ENCODE measurements around the gene NUP88.
A peak's percentile ranks its signal among the peaks of the same experiment; 100 is the strongest.

NUP88 gene

DNA sequence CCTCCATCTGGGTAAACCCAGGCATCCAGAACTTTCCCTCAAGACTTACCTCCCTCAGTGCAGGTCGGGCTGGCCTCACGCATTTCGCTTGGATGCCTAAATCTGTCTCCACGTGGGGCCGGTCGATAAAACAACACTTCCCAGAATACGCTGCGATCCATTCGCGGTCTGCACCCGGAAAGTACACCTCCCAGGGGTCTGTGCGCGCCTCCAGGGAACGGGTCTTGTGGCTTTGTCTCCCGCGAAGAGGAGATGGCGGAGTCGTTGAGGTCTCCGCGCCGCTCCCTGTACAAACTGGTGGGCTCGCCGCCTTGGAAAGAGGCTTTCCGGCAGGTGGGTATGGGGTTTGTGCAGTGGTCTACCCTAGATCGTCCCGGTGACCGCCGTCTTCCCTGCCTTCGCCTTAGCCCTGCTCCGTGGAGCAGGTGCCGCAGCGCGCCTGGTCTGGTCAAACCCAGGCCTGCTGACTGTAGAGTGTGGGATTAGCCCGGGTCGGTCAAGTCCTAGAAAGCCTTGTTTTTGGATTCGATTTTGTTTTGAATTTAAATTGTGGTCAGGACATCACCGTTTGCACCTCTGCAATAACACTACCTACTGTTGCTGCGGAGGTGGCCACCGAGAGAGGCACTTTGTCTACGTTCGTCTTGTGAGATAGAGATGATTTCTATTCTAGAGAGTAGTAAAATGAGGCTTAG lies 644 bp upstream of the NUP88 start, which contains the start of gene RPAIN:
Gene RPAIN, plus strand, starts transcription at position 224 of the 695 bp plus-strand sequence. Its CDS starts 29 bp downstream, at position 253.
- peak; percentile 79 for DNase-seq (ENCODE audit: low read depth)

DNA sequence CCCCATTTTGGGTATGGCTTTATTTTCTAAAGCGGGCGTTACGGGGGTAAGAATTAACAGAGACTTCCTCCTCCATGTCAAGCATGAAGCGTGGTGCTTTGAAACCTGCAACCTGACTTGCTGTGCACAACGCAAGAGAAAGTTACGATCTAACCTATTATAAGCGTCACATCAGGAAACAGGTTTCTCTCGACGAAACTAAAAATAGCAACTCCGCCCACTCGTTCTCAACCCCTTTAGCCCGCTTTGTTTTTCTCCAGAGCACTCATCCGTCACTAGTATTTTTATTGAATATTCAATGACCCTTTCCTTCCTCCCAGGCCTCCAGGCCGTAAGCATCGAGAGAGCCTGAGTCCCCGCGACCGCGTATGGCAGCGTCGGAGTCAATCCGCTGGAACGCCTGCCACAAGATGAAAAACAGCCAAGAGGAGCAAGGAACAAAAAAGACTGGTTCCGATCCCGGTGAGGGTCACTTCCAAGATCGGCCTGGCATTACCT lies 555 bp downstream of the NUP88 start:
- peak; percentile 61 for DNase-seq (ENCODE audit: low read depth)

GRCh38 chr17:5416901-5417300 lies 2.6 kb downstream of the NUP88 start:
- DNase-seq (ENCODE audit: low read depth) = no peak

GRCh38 chr17:5413682-5414081 lies 5.8 kb downstream of the NUP88 start:
- DNase-seq (ENCODE audit: low read depth) = no peak

GRCh38 chr17:5410594-5411272 lies 8.7 kb downstream of the NUP88 start:
- DNase-seq (ENCODE audit: low read depth) = no peak

DNA sequence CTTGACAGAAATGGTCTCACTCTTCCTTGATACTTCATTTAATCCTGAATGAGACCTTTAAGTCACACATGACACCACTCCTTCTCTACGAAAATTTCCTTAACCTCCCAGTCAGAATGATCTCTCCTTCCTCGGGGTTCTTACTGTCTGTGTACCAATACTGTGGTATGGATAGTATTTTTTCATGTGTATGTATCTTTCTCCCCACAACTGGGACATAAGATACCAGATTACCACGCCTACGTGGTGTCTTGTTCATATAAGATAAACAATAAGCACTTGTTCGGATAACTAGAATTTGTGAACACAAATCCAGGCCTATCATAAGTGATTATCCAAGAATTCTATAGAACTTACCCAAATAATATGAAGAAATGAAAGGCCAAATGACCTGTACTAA lies 11.3 kb downstream of the NUP88 start:
- DNase-seq (ENCODE audit: low read depth) = no peak

GRCh38 chr17:5405400-5405799 lies 14.1 kb downstream of the NUP88 start:
- DNase-seq (ENCODE audit: low read depth) = no peak

DNA sequence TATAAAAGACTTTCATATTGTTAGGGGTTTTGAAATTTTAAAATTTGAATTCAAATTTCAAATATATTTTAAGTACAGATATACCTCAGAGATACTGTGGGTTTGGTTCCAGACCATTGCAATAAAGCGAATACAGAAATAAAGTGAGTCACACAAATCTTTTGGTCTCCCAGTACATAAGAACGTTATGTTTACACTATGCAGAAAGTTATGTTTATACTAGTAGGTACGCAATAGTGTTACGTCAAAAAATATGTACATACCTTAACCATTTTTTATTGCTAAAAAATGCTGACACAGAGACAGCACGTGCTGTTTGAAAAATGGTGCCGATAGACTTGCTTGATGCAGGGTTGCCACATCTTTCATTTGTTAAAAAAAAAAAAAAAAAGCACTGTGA lies 19.7 kb downstream of the NUP88 start:
- no peak for DNase-seq (ENCODE audit: low read depth)

- no peak for DNase-seq (ENCODE audit: low read depth)
Measured at GRCh38 chr17:5396612-5397011, 22.9 kb downstream of the NUP88 start.

- DNase-seq (ENCODE audit: low read depth) = no peak
Measured at GRCh38 chr17:5391678-5392077, 27.8 kb downstream of the NUP88 start.

- DNase-seq (ENCODE audit: low read depth) = no peak
Measured at GRCh38 chr17:5381542-5381941, 37.9 kb downstream of the NUP88 start.

GRCh38 chr17:5380491-5381135 lies 38.8 kb downstream of the NUP88 start:
- no peak for DNase-seq (ENCODE audit: low read depth)

GRCh38 chr17:5379351-5380107 lies 39.9 kb downstream of the NUP88 start:
- DNase-seq (ENCODE audit: low read depth) = no peak

DNA sequence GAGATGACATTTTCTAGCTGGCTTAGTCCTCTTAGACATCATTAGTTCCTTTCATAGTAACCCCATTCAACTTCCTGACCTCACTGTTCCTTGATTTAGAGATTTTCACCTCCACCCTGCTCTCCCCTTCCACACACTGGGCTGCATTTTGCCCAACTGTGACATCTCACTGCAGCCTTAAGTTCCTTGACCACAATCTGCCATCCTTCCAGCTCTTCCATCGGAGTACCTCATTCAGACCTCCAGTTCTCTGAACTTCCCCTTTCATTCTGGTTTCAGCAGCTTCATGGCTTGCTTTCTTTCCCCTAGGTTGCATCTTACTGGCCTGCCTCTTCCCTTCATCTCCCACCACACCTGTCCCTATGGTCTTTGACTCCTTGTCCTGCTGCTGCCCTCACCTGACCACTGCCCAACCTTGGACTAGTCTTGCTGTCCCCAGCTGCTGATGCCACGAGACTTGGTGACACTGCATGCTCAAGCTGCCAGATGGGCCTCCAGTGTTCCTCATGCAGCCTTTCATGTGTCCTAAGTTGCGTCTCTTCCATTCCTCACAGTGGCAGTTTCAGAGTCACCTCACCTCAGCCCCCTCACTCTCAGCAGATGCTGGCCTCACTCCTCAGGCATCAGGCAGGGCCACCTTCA lies 40.8 kb downstream of the NUP88 start:
- DNase-seq (ENCODE audit: low read depth) = no peak

DNA sequence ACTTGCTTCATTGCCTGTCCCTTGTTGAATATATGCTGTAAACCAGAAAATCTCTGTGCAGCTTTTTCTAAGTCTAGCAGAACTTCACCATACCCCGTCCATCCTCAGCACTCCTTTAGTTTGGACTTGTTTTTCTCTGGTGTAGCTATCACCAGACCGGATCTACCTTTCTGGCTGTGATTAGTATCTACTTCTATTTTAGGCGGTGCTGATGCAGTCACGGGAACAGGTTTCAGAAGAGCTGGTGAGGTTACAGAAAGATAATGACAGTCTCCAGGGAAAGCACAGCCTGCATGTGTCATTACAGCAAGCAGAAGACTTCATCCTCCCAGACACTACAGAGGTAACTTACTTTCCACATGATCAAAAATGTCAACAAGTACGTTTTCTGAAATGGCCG lies 46.4 kb downstream of the NUP88 start:
- DNase-seq (ENCODE audit: low read depth) = no peak

- DNase-seq (ENCODE audit: low read depth) = no peak
Measured at GRCh38 chr17:5370411-5370810, 49.1 kb downstream of the NUP88 start.

- no peak for DNase-seq (ENCODE audit: low read depth)
Measured at GRCh38 chr17:5365831-5366230, 53.6 kb downstream of the NUP88 start.

- DNase-seq (ENCODE audit: low read depth) = no peak
Measured at GRCh38 chr17:5364696-5365095, 54.8 kb downstream of the NUP88 start.

DNA sequence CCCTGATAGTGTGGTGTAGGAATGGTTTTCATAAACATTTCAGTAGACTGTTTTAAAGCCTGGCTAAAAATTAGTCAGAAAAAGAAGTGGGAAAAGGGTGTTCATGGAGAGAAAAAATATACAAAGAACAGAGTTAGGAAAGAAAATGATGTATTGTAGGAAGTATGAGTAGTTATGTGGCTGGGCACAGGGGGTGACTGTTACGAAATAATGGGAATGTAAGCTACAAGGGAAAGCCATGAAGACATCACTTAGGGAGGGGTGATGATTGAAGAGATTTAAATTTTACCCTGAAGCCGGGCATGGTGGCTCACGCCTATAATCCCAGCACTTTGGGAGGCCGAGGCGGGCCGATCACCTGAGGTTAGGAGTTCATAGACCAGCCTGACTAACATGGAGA lies 55.3 kb downstream of the NUP88 start:
- DNase-seq (ENCODE audit: low read depth) = no peak

DNA sequence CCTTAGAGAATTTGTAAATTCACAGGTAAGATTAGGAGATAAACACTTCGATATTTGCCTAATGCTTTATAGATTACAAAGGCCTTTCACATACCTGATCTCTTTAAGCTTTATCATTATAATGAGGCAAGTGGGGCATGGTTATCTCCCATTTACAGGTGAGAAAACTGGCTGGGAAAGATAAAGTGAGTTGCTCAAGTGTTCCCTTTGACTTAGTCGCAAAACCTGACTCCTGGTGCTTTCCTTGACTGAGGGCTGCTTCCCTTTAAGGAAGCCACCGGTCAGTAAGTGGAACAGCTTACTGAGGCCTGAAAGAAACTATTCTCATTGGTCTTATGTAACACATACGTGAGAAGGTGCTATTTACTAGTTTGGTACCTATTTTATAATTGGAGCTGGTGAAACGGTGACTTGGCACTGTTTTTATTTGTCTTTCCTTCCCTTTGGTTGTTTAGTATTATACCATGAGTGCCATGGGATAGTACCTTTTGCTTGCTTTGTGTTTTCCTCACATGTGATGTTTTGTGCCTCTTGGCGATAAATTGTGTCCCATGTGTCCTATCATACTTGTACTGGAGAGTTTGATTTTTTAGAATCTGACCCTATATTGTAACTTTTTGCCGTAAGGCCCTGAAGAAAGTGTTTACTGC lies 57.2 kb downstream of the NUP88 start:
- no peak for DNase-seq (ENCODE audit: low read depth)

DNA sequence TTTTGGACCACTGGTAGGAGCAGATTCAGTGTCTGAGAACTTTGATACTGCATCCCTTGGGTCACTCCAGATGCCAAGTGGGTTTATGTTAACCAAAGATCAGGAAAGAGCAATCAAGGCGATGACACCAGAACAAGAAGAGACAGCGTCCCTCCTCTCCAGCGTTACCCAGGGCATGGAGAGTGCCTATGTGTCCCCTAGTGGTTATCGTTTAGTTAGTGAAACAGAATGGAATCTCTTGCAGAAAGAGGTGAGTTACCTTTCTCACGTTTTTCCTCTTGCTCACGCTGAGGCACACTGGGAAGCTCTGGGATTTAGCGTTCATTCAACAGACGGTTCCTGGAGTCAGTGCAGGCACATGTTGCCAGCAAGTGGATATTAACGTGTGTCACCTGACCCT lies 58.0 kb downstream of the NUP88 start:
- DNase-seq (ENCODE audit: low read depth) = no peak

Measured in stimulated activated CD4-positive, alpha-beta T cell treated with anti-CD3 and anti-CD28 coated beads, Interleukin-2, amount 100 ng/mL, for 4 hours (primary cell).